A549 (cell line): ENCODE data around the gene CNKSR2. TPM values are rescaled to one million over a fixed set of nuclear protein-coding genes. Genes with fewer than 3 reads are reported as not detected.

Source experiments
- ATAC-seq, 2 experiments: fragments of 200-7000 bp in 1 of 2; fragments of >200 bp in 1 of 2; cut with Nextera tagmentation in 1 of 2; cut with Tn5 transposase in 1 of 2; 3 replicates each; pipeline versions ENCODE4 v1.8.0 to v1.9.1; 2018 to 2020; ENCODE audit warnings: mild to moderate bottlenecking in 1 of 2, moderate library complexity in 1 of 2
- CTCF ChIA-PET: fragments of 300-600 bp; sonication (Branson Sonifier 250); formaldehyde crosslinking; extraction: SDS; loops from one replicate; lab custom pipeline; 2021; ENCODE audit warnings: antibody characterized with exemption, inconsistent platforms; lab: Yijun Ruan, JAX
- POLR2A ChIA-PET: fragments of 350-600 bp; formaldehyde crosslinking; extraction: SDS; loops from one replicate; lab custom pipeline; 2021; ENCODE audit warnings: antibody characterized with exemption, inconsistent platforms; lab: Yijun Ruan, JAX
- DNase-seq, 2 experiments: peaks; one replicate each; pipeline versions ENCODE4 v3.0.0 to v3.0.0-alpha.2; 2011 to 2016; ENCODE audit warnings: low read depth in 1 of 2, low spot score in 1 of 2
- FAIRE-seq: peaks from 2 replicates; lab custom pipeline; 2011; peaks lifted over from hg19 to GRCh38; lab: Jason Lieb, UNC
- H3K27ac ChIP-seq, 2 experiments: fragments of >200 bp; sonication (Bioruptor Twin); formaldehyde crosslinking; 3 replicates each; pipeline ENCODE4 v1.5.1; 2016 to 2017
- H3K4me1 ChIP-seq: fragments of >200 bp; sonication (Bioruptor Twin); formaldehyde crosslinking; 3 replicates; pipeline ENCODE4 v1.6.1; 2016
- H3K4me2 ChIP-seq: fragments of >200 bp; sonication (Bioruptor Twin); formaldehyde crosslinking; 3 replicates; pipeline ENCODE4 v1.6.1; 2016
- H3K4me3 ChIP-seq: fragments of >200 bp; sonication (Bioruptor Twin); formaldehyde crosslinking; 3 replicates; pipeline ENCODE4 v1.5.1; 2016
- H3K9me3 ChIP-seq: fragments of >200 bp; sonication (Bioruptor Twin); formaldehyde crosslinking; 3 replicates; pipeline ENCODE4 v1.6.1; 2016
- CHD2 ChIP-seq: fragments of 150-350 bp; IDR thresholded peaks from 2 replicates; pipeline ENCODE4 v1.6.1; 2014; ENCODE audit warnings: low read length; ENCODE audit not compliant: partially characterized antibody
- CHD4 ChIP-seq: fragments of 200-600 bp; sonication (generic); IDR thresholded peaks from 2 replicates; pipeline ENCODE4 v1.6.1; 2016; ENCODE audit warnings: antibody characterized with exemption, mild to moderate bottlenecking, borderline replicate concordance
- E2F6 ChIP-seq: IDR thresholded peaks from 2 replicates; pipeline ENCODE4 v1.6.1; 2012; ENCODE audit warnings: low read depth, borderline replicate concordance
- FOSB ChIP-seq: fragments of 250-450 bp; sonication (Bioruptor Pico); IDR thresholded peaks from 2 replicates; pipeline ENCODE4 v1.5.0; 2020; ENCODE audit warnings: mild to moderate bottlenecking, moderate library complexity
- GATA3 ChIP-seq: IDR thresholded peaks from 2 replicates; pipeline ENCODE4 v1.6.1; 2012; ENCODE audit warnings: borderline replicate concordance
- HDAC2 ChIP-seq: fragments of 200-600 bp; sonication (generic); IDR thresholded peaks from 2 replicates; pipeline ENCODE4 v1.6.1; 2016
- HMGXB4 ChIP-seq: fragments of 250-450 bp; sonication (Bioruptor Pico); IDR thresholded peaks from 2 replicates; pipeline ENCODE4 v1.5.0; 2021; ENCODE audit warnings: mild to moderate bottlenecking, moderate library complexity, borderline replicate concordance
- HOXA7 ChIP-seq: fragments of 250-450 bp; sonication (Bioruptor Pico); IDR thresholded peaks from 2 replicates; pipeline ENCODE4 v1.5.0; 2020; ENCODE audit warnings: mild to moderate bottlenecking, moderate library complexity
- JUN ChIP-seq, 2 experiments: fragments of >200 bp; sonication (Bioruptor Twin); formaldehyde crosslinking; IDR thresholded peaks; 2 replicates in 1 of 2; 3 replicates in 1 of 2; pipeline ENCODE4 v1.6.1; 2016 to 2017
- MYC ChIP-seq: IDR thresholded peaks from 2 replicates; pipeline ENCODE4 v1.6.1; 2012; ENCODE audit warnings: mild to moderate bottlenecking, inconsistent platforms, low read length, improper control_type of control experiment, borderline replicate concordance
- NR3C1 ChIP-seq: fragments of >200 bp; sonication (Bioruptor Twin); formaldehyde crosslinking; IDR thresholded peaks from 3 replicates; pipeline ENCODE4 v1.6.1; 2017
- PHF8 ChIP-seq: fragments of 200-600 bp; sonication (generic); IDR thresholded peaks from 2 replicates; pipeline ENCODE4 v1.6.1; 2016; ENCODE audit warnings: low read depth, mild to moderate bottlenecking, antibody characterized with exemption, moderate library complexity, borderline replicate concordance
- RAD21 ChIP-seq, 2 experiments: fragments of >200 bp in 1 of 2; sonication (Bioruptor Twin) in 1 of 2; formaldehyde crosslinking in 1 of 2; IDR thresholded peaks in 1 of 2; conservative IDR thresholded peaks in 1 of 2; 2 replicates in 1 of 2; 3 replicates in 1 of 2; pipeline ENCODE4 v1.6.1; 2012 to 2018; ENCODE audit warnings: inconsistent platforms in 1 of 2
- RARB ChIP-seq: fragments of 250-450 bp; sonication (Bioruptor Pico); IDR thresholded peaks from 2 replicates; pipeline ENCODE4 v1.8.0; 2021; ENCODE audit warnings: mild to moderate bottlenecking, moderate library complexity
- RNF2 ChIP-seq: fragments of 200-600 bp; sonication (generic); IDR thresholded peaks from 2 replicates; pipeline ENCODE4 v1.6.1; 2016; ENCODE audit warnings: low read depth, mild to moderate bottlenecking, antibody characterized with exemption, moderate library complexity, borderline replicate concordance
- SMC3 ChIP-seq: fragments of >200 bp; sonication (Bioruptor Twin); formaldehyde crosslinking; IDR thresholded peaks from 3 replicates; pipeline ENCODE4 v1.6.1; 2018; ENCODE audit warnings: inconsistent platforms
- TFCP2L1 ChIP-seq: fragments of 250-450 bp; sonication (Bioruptor Pico); IDR thresholded peaks from 2 replicates; pipeline ENCODE4 v1.5.0; 2021; ENCODE audit warnings: mild to moderate bottlenecking
- TP53 ChIP-seq: fragments of 250-450 bp; sonication (Bioruptor Pico); IDR thresholded peaks from 2 replicates; pipeline ENCODE4 v1.5.0; 2021; ENCODE audit warnings: mild to moderate bottlenecking, moderate library complexity
- ZC3H11A ChIP-seq: fragments of 450-650 bp; IDR thresholded peaks from 2 replicates; pipeline ENCODE4 v1.6.1; 2014; ENCODE audit warnings: antibody characterized with exemption, mild to moderate bottlenecking
- ZFP36 ChIP-seq: fragments of 450-650 bp; IDR thresholded peaks from 2 replicates; pipeline ENCODE4 v1.6.1; 2014; ENCODE audit warnings: borderline replicate concordance; ENCODE audit not compliant: partially characterized antibody
- WGBS: methylation state at CpG from one replicate; pipeline ENCODE4 v1.1.6; 2017; ENCODE audit errors: missing lambda C conversion rate; 5-methylcytosine and 5-hydroxymethylcytosine counted together
- polyA plus RNA-seq, 4 experiments: library from polyadenylated mRNA; depleted of rRNA in 3 of 4; stranded (reverse); fragments of >200 nt; fragmentation: RNase III in 1 of 4; extraction: RNeasy Plus Mini Kit Qiagen cat#74134 plus additional on column Dnase treatment in 1 of 4; gene quantifications; 2 replicates in 3 of 4; 3 replicates in 1 of 4; pipeline ENCODE4 v1.2.3, GENCODE V29; 2011 to 2017
- TF ChIP-seq, protein P1 (sequence below): IDR thresholded peaks from 2 replicates; pipeline ENCODE4 v1.6.1; 2012
- TF ChIP-seq, protein P2 (sequence below): fragments of 450-650 bp; IDR thresholded peaks from 2 replicates; pipeline ENCODE4 v1.6.1; 2014; ENCODE audit warnings: antibody characterized with exemption
- TF ChIP-seq, protein P3 (sequence below): fragments of >200 bp; sonication (Bioruptor Twin); formaldehyde crosslinking; IDR thresholded peaks from 3 replicates; pipeline ENCODE4 v1.5.1; 2016
- TF ChIP-seq, protein P4 (sequence below): fragments of 150-350 bp; IDR thresholded peaks from 2 replicates; pipeline ENCODE4 v1.6.1; 2014; ENCODE audit warnings: low read depth, mild to moderate bottlenecking, low read length
- TF ChIP-seq, protein P5 (sequence below): fragments of >200 bp; sonication (Bioruptor Twin); formaldehyde crosslinking; IDR thresholded peaks from 3 replicates; pipeline ENCODE4 v1.6.1; 2016

CNKSR2 gene
- polyA plus RNA-seq, 2 of the 4 experiments (the other 2 are of a cell fraction) = 5.8 to 11.4 TPM

DNA sequence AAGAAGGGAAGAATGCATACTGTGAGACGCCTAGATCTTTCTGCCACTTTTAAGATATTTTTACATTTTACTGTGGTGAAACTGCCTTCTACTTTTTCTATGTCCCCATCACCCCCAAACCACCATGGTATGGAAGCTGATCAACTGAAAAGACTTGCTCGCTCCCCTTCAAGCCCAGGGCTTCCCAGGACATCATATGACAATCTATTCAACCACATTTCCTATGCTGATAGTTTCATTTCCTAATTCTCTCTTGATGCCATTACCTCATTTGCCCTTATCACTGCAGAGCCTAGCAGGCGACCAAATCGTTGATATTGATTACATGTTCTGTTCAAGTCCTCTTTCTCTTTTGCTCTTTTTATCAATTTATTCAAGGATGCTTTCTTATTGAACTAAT is 324.1 kb downstream of the CNKSR2 start:
- Histone ChIP-seq H3K4me2 (no peak overlapping the region), H3K27ac (no peak overlapping the region), H3K4me3 (no peak overlapping the region), H3K4me1 (no peaks in the 10 kb centered on the region), H3K9me3 (no peaks in the 10 kb centered on the region)
- no peak for DNase-seq
- CTCF ChIA-PET = no interaction called here
- no peak for FAIRE-seq
- POLR2A ChIA-PET = no interaction called here
- WGBS = 26% methylated on average over 4 of the region's 4 CpGs
- no peak for ATAC-seq
- TF ChIP-seq RAD21 (conservative IDR thresholded peaks at IDR 0.05 in 1 of 2, IDR thresholded peaks at IDR 0.05 in 1 of 2) = no peak
- TF ChIP-seq, protein P1, sequence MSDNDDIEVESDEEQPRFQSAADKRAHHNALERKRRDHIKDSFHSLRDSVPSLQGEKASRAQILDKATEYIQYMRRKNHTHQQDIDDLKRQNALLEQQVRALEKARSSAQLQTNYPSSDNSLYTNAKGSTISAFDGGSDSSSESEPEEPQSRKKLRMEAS = no peak
- TF ChIP-seq, protein P2, sequence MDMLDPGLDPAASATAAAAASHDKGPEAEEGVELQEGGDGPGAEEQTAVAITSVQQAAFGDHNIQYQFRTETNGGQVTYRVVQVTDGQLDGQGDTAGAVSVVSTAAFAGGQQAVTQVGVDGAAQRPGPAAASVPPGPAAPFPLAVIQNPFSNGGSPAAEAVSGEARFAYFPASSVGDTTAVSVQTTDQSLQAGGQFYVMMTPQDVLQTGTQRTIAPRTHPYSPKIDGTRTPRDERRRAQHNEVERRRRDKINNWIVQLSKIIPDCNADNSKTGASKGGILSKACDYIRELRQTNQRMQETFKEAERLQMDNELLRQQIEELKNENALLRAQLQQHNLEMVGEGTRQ = no peak
- TF ChIP-seq RNF2 = no peak
- TF ChIP-seq, protein P3, sequence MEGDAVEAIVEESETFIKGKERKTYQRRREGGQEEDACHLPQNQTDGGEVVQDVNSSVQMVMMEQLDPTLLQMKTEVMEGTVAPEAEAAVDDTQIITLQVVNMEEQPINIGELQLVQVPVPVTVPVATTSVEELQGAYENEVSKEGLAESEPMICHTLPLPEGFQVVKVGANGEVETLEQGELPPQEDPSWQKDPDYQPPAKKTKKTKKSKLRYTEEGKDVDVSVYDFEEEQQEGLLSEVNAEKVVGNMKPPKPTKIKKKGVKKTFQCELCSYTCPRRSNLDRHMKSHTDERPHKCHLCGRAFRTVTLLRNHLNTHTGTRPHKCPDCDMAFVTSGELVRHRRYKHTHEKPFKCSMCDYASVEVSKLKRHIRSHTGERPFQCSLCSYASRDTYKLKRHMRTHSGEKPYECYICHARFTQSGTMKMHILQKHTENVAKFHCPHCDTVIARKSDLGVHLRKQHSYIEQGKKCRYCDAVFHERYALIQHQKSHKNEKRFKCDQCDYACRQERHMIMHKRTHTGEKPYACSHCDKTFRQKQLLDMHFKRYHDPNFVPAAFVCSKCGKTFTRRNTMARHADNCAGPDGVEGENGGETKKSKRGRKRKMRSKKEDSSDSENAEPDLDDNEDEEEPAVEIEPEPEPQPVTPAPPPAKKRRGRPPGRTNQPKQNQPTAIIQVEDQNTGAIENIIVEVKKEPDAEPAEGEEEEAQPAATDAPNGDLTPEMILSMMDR = no peak
- TF ChIP-seq PHF8 = no peak
- TF ChIP-seq, protein P4, sequence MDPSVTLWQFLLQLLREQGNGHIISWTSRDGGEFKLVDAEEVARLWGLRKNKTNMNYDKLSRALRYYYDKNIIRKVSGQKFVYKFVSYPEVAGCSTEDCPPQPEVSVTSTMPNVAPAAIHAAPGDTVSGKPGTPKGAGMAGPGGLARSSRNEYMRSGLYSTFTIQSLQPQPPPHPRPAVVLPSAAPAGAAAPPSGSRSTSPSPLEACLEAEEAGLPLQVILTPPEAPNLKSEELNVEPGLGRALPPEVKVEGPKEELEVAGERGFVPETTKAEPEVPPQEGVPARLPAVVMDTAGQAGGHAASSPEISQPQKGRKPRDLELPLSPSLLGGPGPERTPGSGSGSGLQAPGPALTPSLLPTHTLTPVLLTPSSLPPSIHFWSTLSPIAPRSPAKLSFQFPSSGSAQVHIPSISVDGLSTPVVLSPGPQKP = no peak
- TF ChIP-seq ZC3H11A = no peak
- no peak for TF ChIP-seq ZFP36
- TF ChIP-seq TP53 (CRISPR knock-in tag) = no peak
- TF ChIP-seq FOSB (CRISPR knock-in tag) = no peak

GRCh38 chrX:21699136-21699535 is 324.9 kb downstream of the CNKSR2 start:
- H3K4me2 ChIP-seq = no peak overlapping the region
- FAIRE-seq (no peak), DNase-seq (no peak), ATAC-seq (no peak)
- POLR2A ChIA-PET = no interaction called here
- H3K27ac ChIP-seq = no peak overlapping the region
- WGBS = 38% methylated on average over 3 of the region's 3 CpGs
- TF ChIP-seq E2F6 (no peak), CHD4 (no peak), CHD2 (no peak), RARB (CRISPR knock-in tag) (no peak), MYC (no peak), JUN (IDR thresholded peaks at IDR 0.05) (no peak), SMC3 (no peak), TFCP2L1 (no peak), ZFP36 (no peak), NR3C1 (no peak), GATA3 (no peak), HOXA7 (no peak), HMGXB4 (no peak), HDAC2 (no peak)
- TF ChIP-seq, protein P5, sequence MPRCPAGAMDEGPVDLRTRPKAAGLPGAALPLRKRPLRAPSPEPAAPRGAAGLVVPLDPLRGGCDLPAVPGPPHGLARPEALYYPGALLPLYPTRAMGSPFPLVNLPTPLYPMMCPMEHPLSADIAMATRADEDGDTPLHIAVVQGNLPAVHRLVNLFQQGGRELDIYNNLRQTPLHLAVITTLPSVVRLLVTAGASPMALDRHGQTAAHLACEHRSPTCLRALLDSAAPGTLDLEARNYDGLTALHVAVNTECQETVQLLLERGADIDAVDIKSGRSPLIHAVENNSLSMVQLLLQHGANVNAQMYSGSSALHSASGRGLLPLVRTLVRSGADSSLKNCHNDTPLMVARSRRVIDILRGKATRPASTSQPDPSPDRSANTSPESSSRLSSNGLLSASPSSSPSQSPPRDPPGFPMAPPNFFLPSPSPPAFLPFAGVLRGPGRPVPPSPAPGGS = no peak
- TF ChIP-seq, protein P4 = no peak
- CTCF ChIA-PET = no interaction called here
- H3K4me3 ChIP-seq = no peak overlapping the region
- no peaks in the 10 kb centered on the region for H3K4me1 ChIP-seq
- no peaks in the 10 kb centered on the region for H3K9me3 ChIP-seq
